ENCODE measurements around the gene ABCB9. TPM values are rescaled to one million over a fixed set of nuclear protein-coding genes. Genes with fewer than 3 reads are reported as not detected.

ABCB9 gene
- total RNA-seq, result 5.3 and 7.4 TPM in 2 replicates

DNA sequence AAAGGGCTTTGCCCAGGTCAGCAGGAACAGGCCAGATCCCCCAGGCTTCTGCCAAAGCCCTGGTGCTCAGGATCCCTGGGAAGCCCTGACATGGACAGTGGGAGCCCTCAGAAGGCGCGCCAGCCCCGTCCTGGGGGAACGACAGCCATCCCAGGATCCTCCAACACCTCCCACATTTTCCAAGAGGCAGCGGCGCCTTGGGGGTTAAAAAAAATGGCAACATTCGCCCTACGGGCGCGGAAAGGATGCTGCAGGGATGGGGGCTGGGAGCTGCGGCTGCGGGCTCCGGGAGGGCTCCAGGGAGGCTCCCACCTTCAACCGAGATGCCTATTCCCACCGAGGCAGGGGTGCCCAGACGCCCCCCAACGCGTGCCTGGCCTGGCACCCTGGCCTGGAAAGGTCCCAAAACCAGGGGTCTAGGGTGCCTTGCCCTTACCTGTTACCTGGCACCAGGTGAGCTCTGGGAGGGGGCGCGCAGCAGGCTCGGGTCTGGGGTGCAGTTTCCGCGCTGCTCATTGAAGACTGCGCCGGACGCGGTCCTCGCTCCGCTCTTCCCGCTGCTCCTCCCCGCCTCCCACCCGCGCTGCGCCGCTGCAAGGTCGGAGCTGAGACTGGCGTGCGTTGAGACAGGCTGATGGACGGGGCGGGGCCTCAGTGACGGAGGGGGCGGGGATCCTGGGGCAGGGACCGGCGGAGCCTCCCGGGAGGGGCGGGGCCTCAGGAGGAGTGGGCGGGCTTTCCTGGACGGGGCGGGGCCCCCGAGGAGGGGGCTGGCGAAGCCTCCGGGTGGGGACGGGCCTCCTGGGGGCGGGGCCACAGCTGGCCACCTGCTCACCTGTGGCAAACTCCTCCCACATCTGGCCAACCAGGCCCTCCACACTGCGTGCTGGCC lies at the start of gene ABCB9:
TSS of gene ABCB9 (minus strand) at position 613 of the 892 bp plus-strand sequence. CDS start 6,228 bp downstream, outside the sequence.

DNA sequence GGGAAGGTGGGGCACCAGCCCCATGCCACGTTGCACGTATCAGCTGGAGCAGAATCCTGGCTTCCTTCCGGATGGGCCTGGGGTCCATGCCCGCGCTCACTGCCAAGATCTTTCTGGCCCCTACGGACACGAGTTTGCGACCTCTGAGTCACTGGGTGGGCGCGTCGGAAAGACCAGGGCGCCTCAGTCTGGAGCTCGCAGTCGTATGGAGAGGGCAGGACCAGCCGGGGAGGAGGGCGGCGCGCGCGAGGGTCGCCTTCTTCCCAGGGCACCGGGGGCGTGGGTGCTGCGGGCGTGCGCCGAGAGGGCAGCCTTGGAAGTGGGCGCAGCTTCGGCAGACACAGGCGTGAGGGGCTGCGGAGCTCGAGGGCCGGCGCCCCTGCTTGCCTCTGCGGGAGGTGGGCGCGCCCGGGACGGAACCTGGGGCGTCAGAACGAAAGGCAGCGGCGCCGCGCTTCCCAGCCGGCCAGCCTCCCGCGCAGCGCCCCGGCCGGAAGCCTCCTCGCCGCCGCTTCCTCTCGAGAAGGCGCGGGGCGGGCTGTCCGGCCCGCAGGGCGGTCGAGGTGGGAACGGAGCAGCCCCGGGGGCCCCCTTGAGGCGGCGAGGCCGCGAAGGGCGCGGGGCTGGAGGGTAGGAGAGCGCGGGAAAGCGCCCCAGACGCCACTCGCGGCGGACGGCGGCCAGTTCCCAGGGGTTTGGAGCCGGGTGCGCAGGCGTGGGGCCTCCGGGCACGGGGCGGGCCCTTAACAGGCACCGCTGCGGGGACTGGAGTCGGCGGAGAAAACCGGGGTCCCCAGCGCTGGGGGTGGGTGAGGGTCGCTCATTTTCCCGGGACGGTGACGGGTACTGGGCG lies 14.1 kb upstream of the ABCB9 start, which contains the start of gene ARL6IP4:
TSS of gene ARL6IP4 (plus strand) at position 499 of the 853 bp plus-strand sequence. CDS start 459 bp downstream, outside the sequence.

DNA sequence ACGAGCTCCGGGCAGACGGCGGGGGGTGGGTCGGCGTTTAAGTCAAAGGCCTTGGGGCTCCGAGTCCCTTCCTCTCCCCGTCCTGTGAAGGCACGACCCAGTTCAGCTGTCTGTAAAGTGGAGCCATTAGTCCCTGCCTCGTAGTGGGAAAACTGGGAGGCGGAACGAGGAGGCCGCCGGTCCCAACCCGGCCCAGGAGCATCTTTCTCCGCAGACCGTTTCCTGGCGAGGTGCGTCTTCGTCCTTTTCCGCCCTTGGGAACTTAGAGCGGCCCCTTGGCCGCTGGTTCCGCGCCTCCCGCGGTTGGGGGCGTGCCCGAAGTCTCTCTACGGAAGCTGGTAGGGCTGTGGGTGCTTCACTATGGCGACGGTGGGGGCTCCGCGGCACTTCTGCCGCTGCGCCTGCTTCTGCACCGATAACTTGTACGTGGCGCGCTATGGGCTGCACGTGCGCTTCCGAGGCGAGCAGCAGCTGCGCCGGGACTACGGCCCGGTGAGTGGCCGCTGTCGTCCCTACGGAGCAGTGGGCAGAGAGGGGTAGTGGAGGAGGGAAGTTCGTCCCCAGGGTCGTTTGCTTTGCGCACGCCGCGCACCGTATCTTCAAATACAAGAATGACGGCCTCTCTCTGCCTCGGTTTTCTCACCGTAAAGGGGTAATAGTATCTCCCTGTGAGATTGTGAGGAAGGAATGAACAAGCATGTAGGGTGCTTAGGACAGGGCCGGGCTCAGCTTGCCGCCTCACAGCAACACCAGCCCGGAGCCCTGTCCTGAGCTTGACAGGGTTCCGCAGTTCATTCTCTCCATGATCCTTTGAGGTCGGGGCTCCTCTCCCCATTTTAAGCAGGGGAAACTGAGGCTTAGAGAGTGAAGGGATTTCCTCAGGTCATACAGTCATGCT lies 8.9 kb upstream of the ABCB9 start, which contains the start of gene OGFOD2:
TSS of gene OGFOD2 (plus strand) at position 353 of the 898 bp plus-strand sequence. CDS start at position 361, 8 bp downstream.

DNA sequence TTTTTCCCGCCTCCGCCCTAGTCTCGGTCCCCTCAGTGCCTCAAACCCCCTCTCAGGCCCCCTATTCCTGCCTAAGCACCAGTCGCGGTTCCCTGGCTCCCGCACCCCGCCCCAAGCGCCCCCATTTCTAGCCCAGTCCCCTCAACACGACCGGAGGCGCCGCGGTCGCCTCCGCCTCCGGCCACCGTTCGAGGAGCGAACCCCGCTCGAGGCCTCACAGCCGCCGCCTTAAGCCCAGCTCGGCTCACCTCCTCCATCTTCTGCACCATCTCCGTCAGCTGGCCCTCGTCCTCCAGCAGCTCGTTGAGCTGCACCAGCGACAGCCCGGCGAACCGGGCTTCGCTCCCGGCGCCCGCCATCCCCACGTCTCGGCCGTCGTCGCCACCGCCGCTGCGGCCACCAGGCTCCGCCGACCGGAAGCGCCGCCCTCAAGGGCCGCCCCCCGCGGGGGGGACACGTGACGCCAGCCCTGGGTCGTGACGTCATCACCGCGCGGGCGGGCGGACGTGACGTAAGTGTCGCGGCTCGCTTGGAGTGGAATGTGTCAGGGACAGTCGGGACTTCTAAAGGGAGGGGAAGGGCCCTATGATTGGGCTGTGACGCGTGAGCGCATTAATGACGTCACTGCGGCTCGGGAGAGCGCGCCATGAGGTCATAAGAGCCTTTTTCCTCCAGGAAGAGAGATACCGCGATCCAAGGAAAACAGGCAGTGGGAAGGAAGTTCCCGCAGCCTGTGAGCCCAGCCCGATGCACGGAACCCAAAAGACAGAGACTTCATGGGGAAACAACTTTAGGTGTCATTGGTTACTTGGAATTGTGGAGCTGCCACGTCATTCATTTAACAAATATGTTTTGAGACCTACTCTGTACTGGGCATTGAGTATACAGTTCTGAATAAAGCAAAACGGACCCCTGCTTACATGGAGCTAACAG lies 70.3 kb downstream of the ABCB9 start, which contains the start of gene VPS37B:
TSS of gene VPS37B (minus strand) at position 421 of the 933 bp plus-strand sequence. CDS start at position 359, 62 bp downstream.

Other genes starting within 250 kb of the ABCB9 start
- not detected in 2 replicates for gene HCAR3, start 249.7 kb downstream of the ABCB9 start, total RNA-seq
- under 0.01 and 0.09 TPM in 2 replicates for gene HCAR1, start 235.6 kb downstream of the ABCB9 start, total RNA-seq
- gene DENR, start 213.6 kb downstream of the ABCB9 start, total RNA-seq, result 25.6 and 29.1 TPM in 2 replicates
- gene CCDC62, start 191.9 kb downstream of the ABCB9 start, total RNA-seq, result 0.43 and 1.1 TPM in 2 replicates
- gene HIP1R, start 131.0 kb downstream of the ABCB9 start, total RNA-seq, result 8.0 and 10.7 TPM in 2 replicates
- 5.1 and 5.9 TPM in 2 replicates for gene VPS37B, start 70.3 kb downstream of the ABCB9 start, total RNA-seq
- gene OGFOD2, start 8.8 kb upstream of the ABCB9 start, total RNA-seq, result 9.2 and 10.0 TPM in 2 replicates
- 157 and 248 TPM in 2 replicates for gene ARL6IP4, start 14.2 kb upstream of the ABCB9 start, total RNA-seq
- 3.5 and 4.6 TPM in 2 replicates for gene PITPNM2, start 184.6 kb upstream of the ABCB9 start, total RNA-seq